Measurements from ENCODE around the gene PRR5L. TPM values are rescaled to one million over a fixed set of nuclear protein-coding genes. Genes with fewer than 3 reads are reported as not detected.
A peak's percentile ranks its signal among the peaks of the same experiment; 100 is the strongest.

PRR5L gene
- total RNA-seq, 1 experiment from 2014 or later, result 23.9 TPM

GRCh38 chr11:36453678-36454077 lies 157.6 kb downstream of the PRR5L start:
- Mint-ChIP-seq H3K27ac (ENCODE audit: low read depth, unreplicated experiment) (peak overlapping the region; percentile 74), H3K4me1 (ENCODE audit: insufficient read depth, unreplicated experiment) (peaks cover 29% of the 10 kb centered on the region), H3K4me3 (ENCODE audit: unreplicated experiment) (no peak overlapping the region), H3K36me3 (ENCODE audit: insufficient read depth, unreplicated experiment) (peaks cover 11% of the 10 kb centered on the region), H3K9me3 (ENCODE audit: unreplicated experiment) (no peaks in the 10 kb centered on the region), H3K27me3 (ENCODE audit: insufficient read depth, unreplicated experiment) (no peaks in the 10 kb centered on the region)
- BruUV-seq (replicated peaks), result no TSS peak
- no peak for TF ChIP-seq CTCF (IDR thresholded peaks at IDR 0.05; ENCODE audit: unreplicated experiment)
- ChIA-PET POLR2A (no interaction called here), CTCF (interaction anchor here (0.6 to 2.4 kb wide), 4 partner anchors 22 to 284 kb away, joined by 3 to 15 read pairs (median 3); no protein-coding TSS in a partner anchor)
- peak; percentile 40 for DNase-seq (ENCODE audit: unreplicated experiment)
- intact Hi-C loops (cut with micrococcal nuclease), result no loop called here

- H3K27me3 Mint-ChIP-seq (ENCODE audit: insufficient read depth, unreplicated experiment), result no peaks in the 10 kb centered on the region
- BruUV-seq (replicated peaks), result no TSS peak
- intact Hi-C loops (cut with micrococcal nuclease), result no loop called here
- H3K4me3 Mint-ChIP-seq (ENCODE audit: unreplicated experiment), result no peak overlapping the region
- CTCF ChIA-PET, result interaction anchor here (1.2 to 1.4 kb wide), 2 partner anchors 23 to 162 kb away, joined by 3 to 4 read pairs; no protein-coding TSS in a partner anchor
- peaks cover 8% of the 10 kb centered on the region for H3K36me3 Mint-ChIP-seq (ENCODE audit: insufficient read depth, unreplicated experiment)
- POLR2A ChIA-PET, result no interaction called here
- H3K4me1 Mint-ChIP-seq (ENCODE audit: insufficient read depth, unreplicated experiment), result peaks cover 26% of the 10 kb centered on the region
- DNase-seq (ENCODE audit: unreplicated experiment), result no peak
- peak overlapping the region; percentile 74 for H3K27ac Mint-ChIP-seq (ENCODE audit: low read depth, unreplicated experiment)
- TF ChIP-seq CTCF (IDR thresholded peaks at IDR 0.05; ENCODE audit: unreplicated experiment), result no peak
- H3K9me3 Mint-ChIP-seq (ENCODE audit: unreplicated experiment), result no peaks in the 10 kb centered on the region
Observed at GRCh38 chr11:36454551-36454940, 158.5 kb downstream of the PRR5L start.

- Mint-ChIP-seq H3K9me3 (ENCODE audit: unreplicated experiment) (no peaks in the 10 kb centered on the region), H3K36me3 (ENCODE audit: insufficient read depth, unreplicated experiment) (peaks cover 3% of the 10 kb centered on the region), H3K4me3 (ENCODE audit: unreplicated experiment) (no peak overlapping the region), H3K27me3 (ENCODE audit: insufficient read depth, unreplicated experiment) (no peaks in the 10 kb centered on the region), H3K27ac (ENCODE audit: low read depth, unreplicated experiment) (peak overlapping the region; percentile 95), H3K4me1 (ENCODE audit: insufficient read depth, unreplicated experiment) (peaks cover 23% of the 10 kb centered on the region)
- peak; percentile 36 for DNase-seq (ENCODE audit: unreplicated experiment)
- intact Hi-C loops (cut with micrococcal nuclease), result no loop called here
- ChIA-PET CTCF (interaction anchor here (0.6 to 2.8 kb wide), 3 partner anchors 14 to 163 kb away, joined by 3 to 6 read pairs (median 4); no protein-coding TSS in a partner anchor), POLR2A (interaction anchor here (1.1 to 1.3 kb wide), 2 partner anchors 13 to 16 kb away, joined by 3 to 5 read pairs; no protein-coding TSS in a partner anchor)
- no peak for TF ChIP-seq CTCF (IDR thresholded peaks at IDR 0.05; ENCODE audit: unreplicated experiment)
- BruUV-seq (replicated peaks), result no TSS peak
Observed at GRCh38 chr11:36454941-36455631, 159.0 kb downstream of the PRR5L start.

- no peak for TF ChIP-seq CTCF (IDR thresholded peaks at IDR 0.05; ENCODE audit: unreplicated experiment)
- Mint-ChIP-seq H3K27ac (ENCODE audit: low read depth, unreplicated experiment) (peak overlapping the region; percentile 95), H3K4me1 (ENCODE audit: insufficient read depth, unreplicated experiment) (peaks cover 23% of the 10 kb centered on the region), H3K27me3 (ENCODE audit: insufficient read depth, unreplicated experiment) (no peaks in the 10 kb centered on the region), H3K4me3 (ENCODE audit: unreplicated experiment) (no peak overlapping the region), H3K9me3 (ENCODE audit: unreplicated experiment) (no peaks in the 10 kb centered on the region), H3K36me3 (ENCODE audit: insufficient read depth, unreplicated experiment) (peaks cover 2% of the 10 kb centered on the region)
- ChIA-PET CTCF (interaction anchor here (0.6 to 2.8 kb wide), 5 partner anchors 13 to 163 kb away, joined by 3 to 6 read pairs (median 3); no protein-coding TSS in a partner anchor), POLR2A (interaction anchor here (0.6 to 1.3 kb wide), 4 partner anchors 13 to 147 kb away, joined by 3 to 5 read pairs (median 3); no protein-coding TSS in a partner anchor)
- intact Hi-C loops (cut with micrococcal nuclease), result no loop called here
- peak; percentile 92 for DNase-seq (ENCODE audit: unreplicated experiment)
- no TSS peak for BruUV-seq (replicated peaks)
Observed at GRCh38 chr11:36455658-36456111, 159.6 kb downstream of the PRR5L start.

Measured in MCF 10A (cell line).